ENCODE results near the gene RPS6KL1. TPM values are rescaled to one million over a fixed set of nuclear protein-coding genes. Genes with fewer than 3 reads are reported as not detected.

RPS6KL1 gene
- total RNA-seq, 1 experiment from 2014 or later = 18.8 TPM

- no peaks in the 10 kb centered on the region; the same call in 1 of the 2 replicates for H3K27me3 ChIP-seq (ENCODE audit: insufficient read depth, low read length)
- no peaks in the 10 kb centered on the region for H3K9me3 Mint-ChIP-seq
- H3K4me2 ChIP-seq (ENCODE audit: insufficient read depth, insufficient read length, low read length) = no peak overlapping the region
Measured at GRCh38 chr14:74952697-74953484, 29.8 kb upstream of the RPS6KL1 start.

More at GRCh38 chr14:74952697-74953484, 29.8 kb upstream of the RPS6KL1 start:
- Histone ChIP-seq H3K79me1 (ENCODE audit: insufficient read depth, low read depth, low read length, poor library complexity, severe bottlenecking) (no peaks in the 10 kb centered on the region), H4K20me1 (ENCODE audit: control insufficient read depth, insufficient read depth, insufficient read length) (no peaks in the 10 kb centered on the region), H2AFZ (ENCODE audit: low read length) (no peak overlapping the region), H2AK5ac (ENCODE audit: insufficient read length, low read length) (no peak overlapping the region), H4K91ac (ENCODE audit: insufficient read length, low read depth, low read length) (no peak overlapping the region), H3T11ph (ENCODE audit: low read length) (no peak overlapping the region), H3K4ac (ENCODE audit: low read depth, low read length) (no peak overlapping the region), H3K56ac (ENCODE audit: insufficient read length, low read depth, low read length) (no peak overlapping the region), H2BK20ac (ENCODE audit: low read depth, low read length, poor library complexity, severe bottlenecking) (no peak overlapping the region), H3K4me1 (ENCODE audit: insufficient read depth, low read length) (no peaks in the 10 kb centered on the region; the same call in 1 of the 2 replicates), H3K79me2 (ENCODE audit: insufficient read depth, low read length) (no peaks in the 10 kb centered on the region), H2BK120ac (ENCODE audit: low read depth, low read length, poor library complexity, severe bottlenecking) (no peak overlapping the region), H3K18ac (ENCODE audit: insufficient read length, low read depth, low read length) (no peak overlapping the region), H3K27ac (ENCODE audit: insufficient read length, low read depth, low read length) (no peak overlapping the region), H3K23ac (ENCODE audit: insufficient read length, low read depth, low read length) (no peak overlapping the region), H3K9ac (ENCODE audit: extremely low read depth, insufficient read length, low read length) (no peak overlapping the region), H2BK5ac (ENCODE audit: insufficient read length, low read length) (no peak overlapping the region), H4K8ac (replicated peaks; ENCODE audit: insufficient read length, low read depth, low read length) (no peak overlapping the region), H4K5ac (ENCODE audit: insufficient read length, low read depth, low read length) (no peak overlapping the region), H2BK12ac (ENCODE audit: insufficient read length, low read depth, low read length) (no peak overlapping the region), H3K14ac (ENCODE audit: insufficient read depth, low read length) (no peak overlapping the region), H3K9me3 (ENCODE audit: control insufficient read depth, low read depth, low read length) (no peaks in the 10 kb centered on the region), H2BK15ac (ENCODE audit: low read depth, low read length) (no peak overlapping the region), H3K23me2 (ENCODE audit: insufficient read length, low read depth, low read length, poor library complexity, severe bottlenecking) (no peaks in the 10 kb centered on the region)
- WGBS (ENCODE audit: extremely low coverage, insufficient read length, low lambda C conversion rate) = no CpG with 5 or more reads among the region's 18 CpGs
- TF ChIP-seq, protein P1, sequence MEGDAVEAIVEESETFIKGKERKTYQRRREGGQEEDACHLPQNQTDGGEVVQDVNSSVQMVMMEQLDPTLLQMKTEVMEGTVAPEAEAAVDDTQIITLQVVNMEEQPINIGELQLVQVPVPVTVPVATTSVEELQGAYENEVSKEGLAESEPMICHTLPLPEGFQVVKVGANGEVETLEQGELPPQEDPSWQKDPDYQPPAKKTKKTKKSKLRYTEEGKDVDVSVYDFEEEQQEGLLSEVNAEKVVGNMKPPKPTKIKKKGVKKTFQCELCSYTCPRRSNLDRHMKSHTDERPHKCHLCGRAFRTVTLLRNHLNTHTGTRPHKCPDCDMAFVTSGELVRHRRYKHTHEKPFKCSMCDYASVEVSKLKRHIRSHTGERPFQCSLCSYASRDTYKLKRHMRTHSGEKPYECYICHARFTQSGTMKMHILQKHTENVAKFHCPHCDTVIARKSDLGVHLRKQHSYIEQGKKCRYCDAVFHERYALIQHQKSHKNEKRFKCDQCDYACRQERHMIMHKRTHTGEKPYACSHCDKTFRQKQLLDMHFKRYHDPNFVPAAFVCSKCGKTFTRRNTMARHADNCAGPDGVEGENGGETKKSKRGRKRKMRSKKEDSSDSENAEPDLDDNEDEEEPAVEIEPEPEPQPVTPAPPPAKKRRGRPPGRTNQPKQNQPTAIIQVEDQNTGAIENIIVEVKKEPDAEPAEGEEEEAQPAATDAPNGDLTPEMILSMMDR (conservative IDR thresholded peaks at IDR 0.05) = no peak
- H3K36me3 Mint-ChIP-seq (ENCODE audit: insufficient read depth in 1 of 3, low read depth in 3 of 3) = no peaks in the 10 kb centered on the region; a peak in 1 of 7 replicates
- H3K4me1 Mint-ChIP-seq = peaks cover 10 to 15% of the 10 kb centered on the region in 2 experiments
- H3K27ac Mint-ChIP-seq = no peak overlapping the region; a peak in 1 of 7 replicates
- DNase-seq = no peak
- no peak overlapping the region; a peak in 1 of 5 replicates for H3K4me3 Mint-ChIP-seq
- H3K27me3 Mint-ChIP-seq (ENCODE audit: low read depth) = peaks cover 21% of the 10 kb centered on the region
